DLD1 (cell line): ENCODE data around the gene PGRMC2.

Experiments used
- in situ Hi-C: cut with HindIII; loops from 2 replicates; pipeline ENCODE4 v1.10.0; 2017; ENCODE audit warnings: low sequenced_read_pairs

PGRMC2 gene

GRCh38 chr4:128299848-128300247 lies 12.2 kb upstream of the PGRMC2 start:
- in situ Hi-C loops, result no loop called here

GRCh38 chr4:128298852-128299251 lies 11.2 kb upstream of the PGRMC2 start:
- in situ Hi-C loops, result no loop called here

GRCh38 chr4:128298146-128298758 lies 10.6 kb upstream of the PGRMC2 start:
- in situ Hi-C loops, result no loop called here

GRCh38 chr4:128295255-128295654 lies 7.6 kb upstream of the PGRMC2 start:
- in situ Hi-C loops, result no loop called here

- in situ Hi-C loops, result no loop called here
Measured at GRCh38 chr4:128294464-128294863, 6.9 kb upstream of the PGRMC2 start.

GRCh38 chr4:128292349-128292748 lies 4.7 kb upstream of the PGRMC2 start:
- in situ Hi-C loops, result no loop called here

GRCh38 chr4:128291096-128291495 lies 3.5 kb upstream of the PGRMC2 start:
- in situ Hi-C loops, result no loop called here

GRCh38 chr4:128290526-128290925 lies 2.9 kb upstream of the PGRMC2 start:
- in situ Hi-C loops, result no loop called here

GRCh38 chr4:128289523-128290158 lies 2.0 kb upstream of the PGRMC2 start:
- in situ Hi-C loops, result no loop called here

GRCh38 chr4:128288689-128289106 lies 1.1 kb upstream of the PGRMC2 start:
- in situ Hi-C loops, result no loop called here

GRCh38 chr4:128287871-128288688 lies 467 bp upstream of the PGRMC2 start:
- in situ Hi-C loops, result no loop called here

- in situ Hi-C loops, result no loop called here
Measured at GRCh38 chr4:128286474-128287058, 1.0 kb downstream of the PGRMC2 start.

GRCh38 chr4:128285085-128285997 lies 2.3 kb downstream of the PGRMC2 start:
- in situ Hi-C loops, result no loop called here

GRCh38 chr4:128284317-128284716 lies 3.3 kb downstream of the PGRMC2 start:
- in situ Hi-C loops, result no loop called here

- in situ Hi-C loops, result no loop called here
Measured at GRCh38 chr4:128283071-128283470, 4.5 kb downstream of the PGRMC2 start.

- in situ Hi-C loops, result no loop called here
Measured at GRCh38 chr4:128282516-128282915, 5.1 kb downstream of the PGRMC2 start.

- in situ Hi-C loops, result no loop called here
Measured at GRCh38 chr4:128281354-128281753, 6.3 kb downstream of the PGRMC2 start.

- in situ Hi-C loops, result no loop called here
Measured at GRCh38 chr4:128279624-128280225, 7.9 kb downstream of the PGRMC2 start.

GRCh38 chr4:128277856-128278255 lies 9.8 kb downstream of the PGRMC2 start:
- in situ Hi-C loops, result no loop called here

- in situ Hi-C loops, result no loop called here
Measured at GRCh38 chr4:128275346-128275745, 12.3 kb downstream of the PGRMC2 start.
